ENCODE results near the gene PRRC2C.

DNA sequence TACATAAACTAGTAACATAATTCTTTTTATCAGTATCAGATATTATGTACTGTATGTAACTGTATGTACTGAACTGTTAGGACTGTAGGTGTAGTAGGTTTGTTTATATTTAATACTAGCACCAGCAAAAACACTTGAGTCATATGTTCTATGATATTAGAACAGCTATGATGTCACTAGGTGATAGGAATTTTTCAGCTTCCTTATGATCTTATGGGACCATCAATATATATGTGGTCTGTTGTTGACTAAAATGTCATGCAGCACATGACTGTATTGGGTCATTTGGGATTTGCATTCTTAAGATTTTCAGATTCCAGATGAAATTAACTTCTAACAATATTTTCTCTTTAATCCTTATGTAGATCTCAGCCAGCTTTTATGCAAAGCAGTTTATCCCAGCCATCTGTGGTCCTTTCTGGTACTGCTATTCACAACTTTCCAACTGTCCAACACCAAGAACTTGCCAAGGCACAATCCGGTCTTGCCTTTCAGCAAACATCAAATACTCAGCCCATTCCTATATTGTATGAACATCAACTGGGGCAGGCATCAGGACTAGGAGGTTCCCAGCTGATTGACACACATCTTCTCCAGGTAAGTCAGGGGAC, 98.4 kb downstream of the PRRC2C start:
- TF ChIP-seq, protein P1, sequence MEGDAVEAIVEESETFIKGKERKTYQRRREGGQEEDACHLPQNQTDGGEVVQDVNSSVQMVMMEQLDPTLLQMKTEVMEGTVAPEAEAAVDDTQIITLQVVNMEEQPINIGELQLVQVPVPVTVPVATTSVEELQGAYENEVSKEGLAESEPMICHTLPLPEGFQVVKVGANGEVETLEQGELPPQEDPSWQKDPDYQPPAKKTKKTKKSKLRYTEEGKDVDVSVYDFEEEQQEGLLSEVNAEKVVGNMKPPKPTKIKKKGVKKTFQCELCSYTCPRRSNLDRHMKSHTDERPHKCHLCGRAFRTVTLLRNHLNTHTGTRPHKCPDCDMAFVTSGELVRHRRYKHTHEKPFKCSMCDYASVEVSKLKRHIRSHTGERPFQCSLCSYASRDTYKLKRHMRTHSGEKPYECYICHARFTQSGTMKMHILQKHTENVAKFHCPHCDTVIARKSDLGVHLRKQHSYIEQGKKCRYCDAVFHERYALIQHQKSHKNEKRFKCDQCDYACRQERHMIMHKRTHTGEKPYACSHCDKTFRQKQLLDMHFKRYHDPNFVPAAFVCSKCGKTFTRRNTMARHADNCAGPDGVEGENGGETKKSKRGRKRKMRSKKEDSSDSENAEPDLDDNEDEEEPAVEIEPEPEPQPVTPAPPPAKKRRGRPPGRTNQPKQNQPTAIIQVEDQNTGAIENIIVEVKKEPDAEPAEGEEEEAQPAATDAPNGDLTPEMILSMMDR (conservative IDR thresholded peaks at IDR 0.05; ENCODE audit: low read depth, low read length), result no peak
- TF ChIP-seq EZH2 (IDR thresholded peaks at IDR 0.05; ENCODE audit: low read length, unreplicated experiment), result no peak

Measured in PC-3 (cell line).